GM10266 (cell line): ENCODE results near the gene FBXO8.

Experiments used
- DNase-seq: peaks from one replicate; pipeline ENCODE4 v3.0.0; 2012; ENCODE audit errors: extremely low spot score
- CTCF ChIP-seq: IDR thresholded peaks from 2 replicates; pipeline ENCODE4 v1.5.1; 2012; ENCODE audit warnings: mild to moderate bottlenecking, low read depth; ENCODE audit not compliant: control insufficient read depth, insufficient read depth; ENCODE audit errors: missing control alignments

The FBXO8 gene

GRCh38 chr4:174225349-174226049, 58.0 kb downstream of the FBXO8 start:
- TF ChIP-seq CTCF = no peak
- no peak for DNase-seq

- DNase-seq = no peak
- no peak for TF ChIP-seq CTCF
Measured at GRCh38 chr4:174224550-174224949, 58.9 kb downstream of the FBXO8 start.

- peak; percentile 50 for TF ChIP-seq CTCF
- DNase-seq = peak; percentile 36
Measured at GRCh38 chr4:174222266-174222872, 61.1 kb downstream of the FBXO8 start.

GRCh38 chr4:174218127-174218790, 65.2 kb downstream of the FBXO8 start:
- no peak for TF ChIP-seq CTCF
- DNase-seq = no peak

- no peak for TF ChIP-seq CTCF
- DNase-seq = no peak
Measured at GRCh38 chr4:174217273-174218126, 66.0 kb downstream of the FBXO8 start.

- TF ChIP-seq CTCF = no peak
- no peak for DNase-seq
Measured at GRCh38 chr4:174216799-174217272, 66.6 kb downstream of the FBXO8 start.
